Measurements from ENCODE around the gene FBXO47.

DNA sequence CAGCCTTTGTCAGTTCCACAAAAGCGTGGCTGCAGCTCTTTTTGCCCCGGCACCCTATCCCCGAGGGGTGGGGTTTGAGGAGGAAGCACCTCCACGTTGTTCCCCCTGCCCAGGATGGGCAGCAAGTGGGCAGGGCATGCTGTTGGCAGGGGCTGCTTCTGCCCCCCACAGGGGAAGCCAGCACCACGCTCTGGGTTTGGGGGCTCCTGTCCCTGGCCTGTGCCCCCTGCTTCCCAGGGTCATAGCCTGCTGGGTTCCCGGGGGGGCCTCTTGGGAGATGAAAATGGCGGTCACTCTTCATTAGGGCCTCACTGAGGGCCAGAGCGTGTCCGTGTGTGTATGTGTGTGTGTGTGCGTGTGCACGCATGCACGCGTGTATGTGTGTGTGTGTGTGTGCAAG lies 74.6 kb downstream of the FBXO47 start:
- TF ChIP-seq, protein P1, sequence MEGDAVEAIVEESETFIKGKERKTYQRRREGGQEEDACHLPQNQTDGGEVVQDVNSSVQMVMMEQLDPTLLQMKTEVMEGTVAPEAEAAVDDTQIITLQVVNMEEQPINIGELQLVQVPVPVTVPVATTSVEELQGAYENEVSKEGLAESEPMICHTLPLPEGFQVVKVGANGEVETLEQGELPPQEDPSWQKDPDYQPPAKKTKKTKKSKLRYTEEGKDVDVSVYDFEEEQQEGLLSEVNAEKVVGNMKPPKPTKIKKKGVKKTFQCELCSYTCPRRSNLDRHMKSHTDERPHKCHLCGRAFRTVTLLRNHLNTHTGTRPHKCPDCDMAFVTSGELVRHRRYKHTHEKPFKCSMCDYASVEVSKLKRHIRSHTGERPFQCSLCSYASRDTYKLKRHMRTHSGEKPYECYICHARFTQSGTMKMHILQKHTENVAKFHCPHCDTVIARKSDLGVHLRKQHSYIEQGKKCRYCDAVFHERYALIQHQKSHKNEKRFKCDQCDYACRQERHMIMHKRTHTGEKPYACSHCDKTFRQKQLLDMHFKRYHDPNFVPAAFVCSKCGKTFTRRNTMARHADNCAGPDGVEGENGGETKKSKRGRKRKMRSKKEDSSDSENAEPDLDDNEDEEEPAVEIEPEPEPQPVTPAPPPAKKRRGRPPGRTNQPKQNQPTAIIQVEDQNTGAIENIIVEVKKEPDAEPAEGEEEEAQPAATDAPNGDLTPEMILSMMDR (conservative IDR thresholded peaks at IDR 0.05) = no peak
- no peak for TF ChIP-seq ZFX (IDR thresholded peaks at IDR 0.05)
